GM23248 (cell line): ENCODE measurements around the gene MGAT4A. TPM values are rescaled to one million over a fixed set of nuclear protein-coding genes. Genes with fewer than 3 reads are reported as not detected.

Source experiments
- DNase-seq: peaks from one replicate; pipeline ENCODE4 v3.0.0-alpha.2; 2015
- H2AFZ ChIP-seq: fragments of 200-600 bp; sonication (generic); 2 replicates; pipeline ENCODE4 v1.6.1; 2016; ENCODE audit warnings: antibody characterized with exemption
- H3F3A ChIP-seq: fragments of 200-600 bp; sonication (generic); 2 replicates; pipeline ENCODE4 v1.6.1; 2016; ENCODE audit warnings: mild to moderate bottlenecking, antibody characterized with exemption, mixed run types; ENCODE audit not compliant: insufficient read depth
- H3K27ac ChIP-seq: fragments of 200-600 bp; sonication (generic); 2 replicates; pipeline ENCODE4 v1.5.1; 2016; ENCODE audit warnings: mild to moderate bottlenecking
- H3K27me3 ChIP-seq: fragments of 200-600 bp; sonication (generic); replicated peaks from 2 replicates; pipeline ENCODE4 v1.6.1; 2016; ENCODE audit warnings: mild to moderate bottlenecking; ENCODE audit not compliant: insufficient read depth
- H3K36me3 ChIP-seq: fragments of 200-600 bp; sonication (generic); 2 replicates; pipeline ENCODE4 v1.6.1; 2016; ENCODE audit warnings: low read depth, mild to moderate bottlenecking
- H3K4me1 ChIP-seq: fragments of 200-600 bp; sonication (generic); 2 replicates; pipeline ENCODE4 v1.6.1; 2016; ENCODE audit warnings: mild to moderate bottlenecking; ENCODE audit not compliant: insufficient read depth
- H3K4me2 ChIP-seq: fragments of 200-600 bp; sonication (generic); one replicate; pipeline ENCODE4 v1.6.1; 2016; ENCODE audit warnings: mild to moderate bottlenecking; ENCODE audit not compliant: unreplicated experiment
- H3K4me3 ChIP-seq: fragments of 200-600 bp; sonication (generic); 2 replicates; pipeline ENCODE4 v1.5.1; 2016; ENCODE audit warnings: mild to moderate bottlenecking
- H3K79me2 ChIP-seq: fragments of 200-600 bp; sonication (generic); 2 replicates; pipeline ENCODE4 v1.6.1; 2016; ENCODE audit warnings: mild to moderate bottlenecking; ENCODE audit not compliant: insufficient read depth
- H3K9ac ChIP-seq: fragments of 200-600 bp; sonication (generic); 2 replicates; pipeline ENCODE4 v1.6.1; 2016; ENCODE audit warnings: mild to moderate bottlenecking
- H3K9me2 ChIP-seq: fragments of 200-600 bp; sonication (generic); 2 replicates; pipeline ENCODE4 v1.6.1; 2016; ENCODE audit warnings: mixed run types, mild to moderate bottlenecking, moderate library complexity; ENCODE audit not compliant: insufficient read depth
- H3K9me3 ChIP-seq: fragments of 200-600 bp; sonication (generic); one replicate; pipeline ENCODE4 v1.6.1; 2017; ENCODE audit warnings: low read depth
- H4K20me1 ChIP-seq: fragments of 200-600 bp; sonication (generic); 2 replicates; pipeline ENCODE4 v1.6.0; 2016; ENCODE audit not compliant: insufficient read depth
- EZH2 ChIP-seq: fragments of 200-600 bp; sonication (generic); IDR thresholded peaks from 2 replicates; pipeline ENCODE4 v1.6.1; 2018; ENCODE audit warnings: antibody characterized with exemption, mild to moderate bottlenecking; ENCODE audit not compliant: insufficient read depth, poor library complexity, severe bottlenecking
- EZH2phosphoT487 ChIP-seq: fragments of 200-600 bp; sonication (generic); IDR thresholded peaks from 2 replicates; pipeline ENCODE4 v1.6.1; 2018; ENCODE audit warnings: antibody characterized with exemption, moderate library complexity, mild to moderate bottlenecking, low read depth; ENCODE audit not compliant: insufficient read depth
- WGBS, 2 experiments: methylation state at CpG; one replicate each; pipeline ENCODE4 v1.1.6; 2015 to 2017; ENCODE audit warnings: low lambda C conversion rate in 2 of 2, low coverage in 1 of 2; ENCODE audit errors: missing lambda C conversion rate in 2 of 2; 5-methylcytosine and 5-hydroxymethylcytosine counted together
- in situ Hi-C: fragments of 300-500 bp; cut with MboI; formaldehyde crosslinking; loops from 2 replicates; pipeline ENCODE4 v1.15.0; 2020
- polyA plus RNA-seq: library from polyadenylated mRNA; unstranded; fragments of >200 nt; fragmentation: Nextera tagmentation; extraction: Ambion mirVana; gene quantifications from 2 replicates; pipeline ENCODE4 v1.2.1, GENCODE V29; 2016
- total RNA-seq: library from RNA; depleted of rRNA; stranded (reverse); fragments of >200 nt; shearing (Covaris generic); gene quantifications from 2 replicates; pipeline ENCODE4 v1.2.3, GENCODE V29; 2014

MGAT4A gene
- total and polyA plus RNA-seq, 2 experiments from 2014 or later: under 0.01 TPM; not detected in 1

- Histone ChIP-seq H3K4me1 (no peaks in the 10 kb centered on the region), H3K9me2 (no peaks in the 10 kb centered on the region), H3K36me3 (no peaks in the 10 kb centered on the region), H3K4me2 (no peak overlapping the region), H3K4me3 (no peak overlapping the region), H3F3A (0 out of 2 replicates have a peak, but pooled peaks cover 4% of the 10 kb centered on the region), H3K79me2 (no peaks in the 10 kb centered on the region), H3K9ac (no peak overlapping the region), H3K9me3 (no peaks in the 10 kb centered on the region), H4K20me1 (no peaks in the 10 kb centered on the region), H3K27me3 (peaks cover 13% of the 10 kb centered on the region; the same call in 1 of the 2 replicates), H2AFZ (no peak overlapping the region), H3K27ac (no peak overlapping the region)
- no peak for DNase-seq
- TF ChIP-seq EZH2phosphoT487: no peak
- TF ChIP-seq EZH2: no peak
- 79% methylated on average over 5 of the region's 5 CpGs for WGBS, 2 experiments
- in situ Hi-C loops: no loop called here
These were observed 42.2 kb upstream of the MGAT4A start for GRCh38 chr2:98773169-98773568.

- no peak overlapping the region for H3K27ac ChIP-seq
- peaks cover 14% of the 10 kb centered on the region; the same call in 1 of the 2 replicates for H3K27me3 ChIP-seq
- WGBS, 2 experiments: 53 to 57% methylated on average over 8 of the region's 8 CpGs
- H2AFZ ChIP-seq: no peak overlapping the region
- no peak overlapping the region for H3K9ac ChIP-seq
- no peak for DNase-seq
- no peak for TF ChIP-seq EZH2
- TF ChIP-seq EZH2phosphoT487: no peak
- H3K4me2 ChIP-seq: no peak overlapping the region
- 0 out of 2 replicates have a peak, but pooled peaks cover 4% of the 10 kb centered on the region for H3F3A ChIP-seq
- no peaks in the 10 kb centered on the region for H3K79me2 ChIP-seq
- no peaks in the 10 kb centered on the region for H3K9me3 ChIP-seq
- H3K9me2 ChIP-seq: no peaks in the 10 kb centered on the region
- no peak overlapping the region for H3K4me3 ChIP-seq
- H3K36me3 ChIP-seq: no peaks in the 10 kb centered on the region
- no peaks in the 10 kb centered on the region for H3K4me1 ChIP-seq
- in situ Hi-C loops: no loop called here
- no peaks in the 10 kb centered on the region for H4K20me1 ChIP-seq
These were observed 41.6 kb upstream of the MGAT4A start for GRCh38 chr2:98772536-98772935.

GRCh38 chr2:98771721-98772524, 41.0 kb upstream of the MGAT4A start:
- H3K9ac ChIP-seq: no peak overlapping the region
- 57 to 61% methylated on average over 17 of the region's 17 CpGs for WGBS, 2 experiments
- no peak for DNase-seq

GRCh38 chr2:98771264-98771663, 40.3 kb upstream of the MGAT4A start:
- in situ Hi-C loops: no loop called here
- DNase-seq: no peak
- Histone ChIP-seq H3K4me2 (no peak overlapping the region), H3K9me2 (no peaks in the 10 kb centered on the region), H3K9ac (no peak overlapping the region), H3K27me3 (peaks cover 15% of the 10 kb centered on the region; the same call in 1 of the 2 replicates), H2AFZ (no peak overlapping the region), H3F3A (0 out of 2 replicates have a peak, but pooled peaks cover 4% of the 10 kb centered on the region), H3K4me3 (no peak overlapping the region), H3K79me2 (no peaks in the 10 kb centered on the region), H3K9me3 (no peaks in the 10 kb centered on the region), H3K4me1 (no peaks in the 10 kb centered on the region), H3K36me3 (no peaks in the 10 kb centered on the region), H4K20me1 (no peaks in the 10 kb centered on the region), H3K27ac (no peak overlapping the region)
- TF ChIP-seq EZH2: no peak
- no peak for TF ChIP-seq EZH2phosphoT487
- WGBS, 2 experiments: 85 to 94% methylated on average over 2 of the region's 2 CpGs

More at GRCh38 chr2:98771721-98772524, 41.0 kb upstream of the MGAT4A start:
- no peak overlapping the region for H3K4me3 ChIP-seq
- no peaks in the 10 kb centered on the region for H3K36me3 ChIP-seq
- peaks cover 17% of the 10 kb centered on the region; the same call in 1 of the 2 replicates for H3K27me3 ChIP-seq
- no peaks in the 10 kb centered on the region for H3K9me2 ChIP-seq
- H2AFZ ChIP-seq: no peak overlapping the region
- H3K9me3 ChIP-seq: no peaks in the 10 kb centered on the region
- H3K4me2 ChIP-seq: no peak overlapping the region
- in situ Hi-C loops: no loop called here
- no peaks in the 10 kb centered on the region for H4K20me1 ChIP-seq
- H3K27ac ChIP-seq: no peak overlapping the region
- TF ChIP-seq EZH2: no peak
- TF ChIP-seq EZH2phosphoT487: no peak
- no peaks in the 10 kb centered on the region for H3K79me2 ChIP-seq
- H3F3A ChIP-seq: 0 out of 2 replicates have a peak, but pooled peaks cover 4% of the 10 kb centered on the region
- H3K4me1 ChIP-seq: no peaks in the 10 kb centered on the region
